HEK293T (cell line): ENCODE measurements around the gene NKAIN2.

Source experiments
- CTCF ChIA-PET: fragments of 350-600 bp; formaldehyde crosslinking; extraction: SDS; loops from one replicate; lab custom pipeline; 2021; ENCODE audit warnings: antibody characterized with exemption, inconsistent platforms; lab: Yijun Ruan, JAX
- POLR2A ChIA-PET: fragments of 350-600 bp; formaldehyde crosslinking; extraction: SDS; loops from one replicate; lab custom pipeline; 2020; ENCODE audit warnings: antibody characterized with exemption, inconsistent platforms; lab: Yijun Ruan, JAX
- DNase-seq: peaks from one replicate; pipeline ENCODE4 v3.0.0; 2012; ENCODE audit warnings: mixed read lengths; ENCODE audit errors: extremely low spot score
- ARNT ChIP-seq: fragments of 450-650 bp; IDR thresholded peaks from 2 replicates; pipeline ENCODE4 v1.6.1; 2017; ENCODE audit warnings: mild to moderate bottlenecking
- BHLHE40 ChIP-seq: fragments of 450-650 bp; IDR thresholded peaks from 2 replicates; pipeline ENCODE4 v1.6.1; 2016; ENCODE audit warnings: mild to moderate bottlenecking, moderate library complexity, borderline replicate concordance
- CTBP1 ChIP-seq: fragments of 450-650 bp; IDR thresholded peaks from 2 replicates; pipeline ENCODE4 v1.6.1; 2016; ENCODE audit warnings: borderline replicate concordance
- ELF4 ChIP-seq: fragments of 450-650 bp; IDR thresholded peaks from 2 replicates; pipeline ENCODE4 v1.6.1; 2017; ENCODE audit warnings: antibody characterized with exemption
- FOXA1 ChIP-seq: fragments of 450-650 bp; IDR thresholded peaks from 2 replicates; pipeline ENCODE4 v1.6.1; 2016; ENCODE audit warnings: mild to moderate bottlenecking
- FOXK2 ChIP-seq: fragments of 450-650 bp; IDR thresholded peaks from 2 replicates; pipeline ENCODE4 v1.6.1; 2016; ENCODE audit warnings: mild to moderate bottlenecking
- FOXM1 ChIP-seq: fragments of 450-650 bp; IDR thresholded peaks from 2 replicates; pipeline ENCODE4 v1.6.1; 2017; ENCODE audit warnings: mild to moderate bottlenecking, borderline replicate concordance
- HDGF ChIP-seq: fragments of 450-650 bp; IDR thresholded peaks from 2 replicates; pipeline ENCODE4 v1.6.1; 2017; ENCODE audit warnings: antibody characterized with exemption, borderline replicate concordance
- L3MBTL2 ChIP-seq: fragments of 450-650 bp; conservative IDR thresholded peaks from 2 replicates; pipeline ENCODE4 v1.6.1; 2016; ENCODE audit warnings: mild to moderate bottlenecking
- LEF1 ChIP-seq: fragments of 450-650 bp; IDR thresholded peaks from 2 replicates; pipeline ENCODE4 v1.6.1; 2017; ENCODE audit warnings: mild to moderate bottlenecking, borderline replicate concordance
- NFRKB ChIP-seq: fragments of 450-650 bp; IDR thresholded peaks from 2 replicates; pipeline ENCODE4 v1.6.1; 2016; ENCODE audit warnings: mild to moderate bottlenecking, moderate library complexity
- PKNOX1 ChIP-seq: fragments of 450-650 bp; IDR thresholded peaks from 2 replicates; pipeline ENCODE4 v1.6.1; 2016
- SP1 ChIP-seq: fragments of 450-650 bp; IDR thresholded peaks from 2 replicates; pipeline ENCODE4 v1.6.1; 2017
- SUZ12 ChIP-seq: fragments of 450-650 bp; IDR thresholded peaks from 2 replicates; pipeline ENCODE4 v1.6.1; 2016; ENCODE audit warnings: mild to moderate bottlenecking
- TARDBP ChIP-seq: fragments of 450-650 bp; IDR thresholded peaks from 2 replicates; pipeline ENCODE4 v1.6.1; 2016
- ZNF384 ChIP-seq: fragments of 450-650 bp; IDR thresholded peaks from 2 replicates; pipeline ENCODE4 v1.6.1; 2016

NKAIN2 gene

GRCh38 chr6:124758663-124759062, 955.0 kb downstream of the NKAIN2 start:
- TF ChIP-seq PKNOX1 (no peak), LEF1 (no peak), NFRKB (no peak), TARDBP (no peak), L3MBTL2 (no peak), SUZ12 (no peak), ARNT (no peak), SP1 (no peak), FOXM1 (no peak), HDGF (no peak), CTBP1 (no peak), ZNF384 (no peak), FOXA1 (no peak), BHLHE40 (no peak)
- no peak for DNase-seq
- ChIA-PET CTCF (interaction anchor here (0.6 kb wide), 1 partner anchor 9 kb away, joined by 3 read pairs; no protein-coding TSS in a partner anchor), POLR2A (no interaction called here)

- ChIA-PET POLR2A (no interaction called here), CTCF (no interaction called here)
- TF ChIP-seq ZNF384: no peak
- no peak for DNase-seq
These were observed 961.6 kb downstream of the NKAIN2 start for GRCh38 chr6:124765280-124765679.

GRCh38 chr6:124768224-124768623, 964.6 kb downstream of the NKAIN2 start:
- CTCF ChIA-PET: interaction anchor here (0.5 kb wide), 1 partner anchor 8 kb away, joined by 3 read pairs; no protein-coding TSS in a partner anchor
- TF ChIP-seq PKNOX1: 0 out of 2 replicates have a peak, but pooled peaks have one; percentile 27
- TF ChIP-seq LEF1: no peak
- POLR2A ChIA-PET: no interaction called here
- DNase-seq: no peak

GRCh38 chr6:124769811-124770544, 966.3 kb downstream of the NKAIN2 start:
- TF ChIP-seq ELF4 (no peak), TARDBP (no peak), FOXM1 (no peak), ARNT (no peak), FOXA1 (no peak), FOXK2 (no peak), CTBP1 (no peak), L3MBTL2 (no peak), SP1 (no peak), PKNOX1 (no peak), ZNF384 (no peak), NFRKB (no peak), SUZ12 (no peak), LEF1 (no peak), HDGF (no peak), BHLHE40 (no peak)
- DNase-seq: no peak
- ChIA-PET CTCF (no interaction called here), POLR2A (no interaction called here)

- no peak for DNase-seq
- POLR2A ChIA-PET: no interaction called here
- CTCF ChIA-PET: no interaction called here
- TF ChIP-seq NFRKB (no peak), PKNOX1 (no peak), FOXM1 (no peak), SUZ12 (no peak), TARDBP (no peak), CTBP1 (no peak), FOXK2 (no peak)
These were observed 967.1 kb downstream of the NKAIN2 start for GRCh38 chr6:124770784-124771183.

GRCh38 chr6:124772733-124773319, 969.2 kb downstream of the NKAIN2 start:
- ChIA-PET CTCF (no interaction called here), POLR2A (no interaction called here)
- no peak for TF ChIP-seq FOXM1
- TF ChIP-seq CTBP1: no peak
- TF ChIP-seq L3MBTL2: no peak
- TF ChIP-seq HDGF: no peak
- TF ChIP-seq LEF1: no peak
- no peak for TF ChIP-seq NFRKB
- TF ChIP-seq FOXA1: no peak
- TF ChIP-seq ARNT: no peak
- TF ChIP-seq BHLHE40: no peak
- TF ChIP-seq TARDBP: no peak
- TF ChIP-seq PKNOX1: no peak
- no peak for TF ChIP-seq ELF4
- TF ChIP-seq SP1: no peak
- TF ChIP-seq ZNF384: no peak
- TF ChIP-seq FOXK2: no peak
- TF ChIP-seq SUZ12: no peak
- DNase-seq: peak; percentile 28
